Measurements from ENCODE around the gene STAMBPL1.
"Not testable (repeated sequence)": the region's sequence is repeated elsewhere in the genome, so short reads cannot be mapped to it uniquely, and the experiment has no call there.

STAMBPL1 gene

DNA sequence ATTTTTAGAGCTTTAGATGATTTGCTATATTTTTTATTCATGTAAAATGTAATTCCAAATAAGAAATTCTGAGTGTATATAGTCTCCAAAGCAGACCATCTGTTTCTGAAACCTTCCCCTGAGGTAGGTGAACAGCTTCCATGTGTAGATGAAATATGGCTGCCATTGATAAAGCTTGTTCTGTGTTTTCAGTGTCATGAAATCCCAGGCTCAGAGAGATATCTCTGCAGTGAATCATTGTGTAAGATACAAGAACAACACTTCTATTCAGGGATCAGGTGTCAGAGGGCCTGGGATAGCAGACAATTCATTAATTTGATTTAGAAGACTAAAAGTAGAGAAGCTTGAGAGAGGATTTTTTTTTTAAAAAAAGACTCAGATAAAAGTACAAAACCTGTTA, 43.5 kb downstream of the STAMBPL1 start:
- no peak for DNase-seq

GRCh38 chr10:88926566-88927415, 46.7 kb downstream of the STAMBPL1 start:
- no peak for DNase-seq

- no peak for DNase-seq
These were observed 47.3 kb downstream of the STAMBPL1 start for GRCh38 chr10:88927416-88927690.

- no peak for DNase-seq
These were observed 48.2 kb downstream of the STAMBPL1 start for GRCh38 chr10:88928254-88928653.

DNA sequence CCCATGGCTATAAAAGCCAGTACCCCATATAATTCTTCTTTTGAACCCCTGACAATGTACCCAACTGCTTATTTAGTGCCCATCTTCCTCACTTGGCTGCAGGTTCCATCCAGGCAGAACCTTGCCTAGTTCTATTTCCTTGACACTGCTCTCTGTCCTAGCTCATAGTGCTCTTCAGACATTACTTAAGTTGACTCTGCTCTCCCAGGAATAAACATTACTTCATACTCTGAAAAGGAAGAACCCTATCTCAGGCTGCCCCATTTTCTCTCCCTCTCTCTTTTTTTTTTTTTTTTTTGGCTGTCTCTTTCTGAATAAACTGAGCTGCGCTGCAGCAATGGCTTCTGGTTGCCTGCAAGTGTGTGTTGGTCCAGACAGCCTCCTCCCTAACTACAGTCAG, 51.5 kb downstream of the STAMBPL1 start:
- no peak for DNase-seq

GRCh38 chr10:88932029-88932428, 52.0 kb downstream of the STAMBPL1 start:
- not testable (repeated sequence) for DNase-seq

- DNase-seq, result peak; percentile 7
These were observed 52.7 kb downstream of the STAMBPL1 start for GRCh38 chr10:88932539-88933256.

DNA sequence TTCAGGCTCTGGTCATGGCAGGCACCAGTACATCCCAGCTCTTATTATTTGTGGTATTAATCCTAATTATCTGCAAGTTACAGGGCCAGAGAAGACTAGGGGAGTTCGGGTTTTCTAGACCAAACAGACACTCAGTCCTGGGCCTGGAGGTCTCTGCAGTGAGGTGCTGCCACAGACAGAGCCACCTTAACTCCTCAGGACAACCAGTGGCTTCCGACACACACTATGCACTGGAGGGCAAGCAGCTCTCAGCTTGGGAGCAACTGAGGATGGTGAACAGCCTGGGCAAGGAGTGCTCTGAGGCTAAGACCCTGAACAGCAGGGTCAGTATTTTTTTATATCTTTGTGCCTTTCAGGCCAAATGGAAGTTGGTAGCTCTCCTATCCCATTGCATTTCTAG, 53.5 kb downstream of the STAMBPL1 start:
- DNase-seq, result no peak

DNA sequence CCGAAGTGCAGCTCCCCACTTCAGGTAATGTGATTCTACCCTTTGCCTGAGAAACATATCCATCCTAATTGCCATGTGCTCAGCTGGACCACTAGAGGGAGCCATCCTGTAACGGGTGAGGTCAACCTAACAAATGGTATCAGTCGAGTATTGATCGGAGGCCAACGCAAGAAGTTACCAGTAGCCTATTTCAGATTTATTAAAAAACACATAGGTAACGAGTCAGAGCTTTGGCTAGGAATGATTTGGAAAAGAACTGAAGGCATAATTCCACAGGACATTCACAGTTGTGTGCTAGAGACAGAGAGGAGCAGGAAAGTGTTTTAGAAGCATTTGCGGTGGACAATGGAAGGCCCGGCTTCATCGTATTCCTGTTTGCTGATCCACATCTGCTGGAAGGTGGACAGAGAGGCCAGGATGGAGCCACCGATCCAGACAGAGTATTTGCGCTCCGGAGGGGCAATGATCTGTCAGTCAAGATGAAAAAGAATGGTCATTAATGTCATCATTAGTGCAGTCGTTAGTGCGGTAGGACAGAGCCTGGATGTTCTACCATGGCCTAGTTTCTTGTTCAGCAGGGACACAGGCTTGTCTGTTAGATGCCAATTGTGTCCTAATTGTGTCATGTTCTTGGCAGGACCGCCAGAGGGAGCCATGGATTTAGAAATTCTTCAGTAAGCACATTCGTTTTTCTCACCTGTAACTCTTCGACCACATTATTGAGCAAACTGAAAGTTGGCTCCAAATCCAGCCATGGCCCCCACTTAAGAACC, 55.0 kb downstream of the STAMBPL1 start:
- peak; percentile 55 for DNase-seq

DNA sequence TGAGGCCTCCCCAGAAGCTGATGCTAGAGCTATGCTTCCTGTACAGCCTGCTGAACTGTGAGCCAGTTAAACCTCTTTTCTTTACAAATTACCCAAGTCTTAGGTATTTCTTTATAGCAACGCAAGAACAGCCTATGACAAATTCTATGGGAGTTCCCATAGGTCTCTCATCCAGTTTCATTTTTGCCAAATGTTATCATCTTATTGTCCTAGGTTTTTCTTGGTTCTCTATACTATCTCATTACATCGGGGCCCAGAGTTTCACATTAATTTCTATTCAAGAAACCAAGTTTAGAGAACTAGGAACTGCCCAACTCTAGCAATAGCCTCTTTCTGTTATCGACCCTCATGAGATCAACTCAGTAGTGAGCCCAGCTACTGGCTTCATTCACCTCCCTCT, 56.6 kb downstream of the STAMBPL1 start:
- DNase-seq, result no peak

DNA sequence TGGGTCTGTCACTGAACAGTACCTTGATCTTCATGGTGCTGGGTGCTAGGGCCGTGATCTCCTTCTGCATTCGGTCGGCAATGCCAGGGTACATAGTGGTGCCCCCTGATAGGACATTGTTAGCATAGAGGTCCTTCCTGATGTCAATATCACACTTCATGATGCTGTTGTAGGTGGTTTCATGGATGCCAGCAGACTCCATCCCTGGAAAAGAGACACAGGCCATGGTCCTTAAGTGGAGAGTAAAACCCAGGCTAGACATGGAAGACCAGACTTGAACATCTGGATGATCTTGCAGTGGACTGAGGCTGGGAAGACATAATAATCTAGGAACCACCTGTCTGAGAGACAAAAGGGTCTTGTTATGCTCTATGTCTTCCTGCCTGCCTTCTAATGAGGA, 58.0 kb downstream of the STAMBPL1 start:
- no peak for DNase-seq

DNA sequence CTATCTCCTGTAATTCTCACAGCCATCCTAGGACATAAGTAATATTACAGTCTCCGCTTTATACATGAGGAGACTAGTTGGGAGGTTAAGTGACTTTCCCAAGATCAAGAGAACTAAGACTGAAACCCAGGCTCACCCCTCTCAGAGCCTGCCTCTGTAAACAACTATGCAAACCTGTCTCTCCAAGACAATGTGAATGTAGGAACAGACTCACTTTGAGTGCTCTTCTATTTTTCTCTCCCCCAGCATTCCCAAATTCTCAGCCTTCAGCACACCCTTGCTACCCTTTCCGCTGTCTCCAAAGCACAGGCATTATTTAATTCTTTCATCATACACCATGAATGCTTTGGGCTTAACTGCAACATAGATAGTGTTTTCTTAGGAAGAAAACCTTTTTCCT, 58.9 kb downstream of the STAMBPL1 start:
- no peak for DNase-seq

- no peak for DNase-seq
These were observed 61.0 kb downstream of the STAMBPL1 start for GRCh38 chr10:88941026-88941425.

DNA sequence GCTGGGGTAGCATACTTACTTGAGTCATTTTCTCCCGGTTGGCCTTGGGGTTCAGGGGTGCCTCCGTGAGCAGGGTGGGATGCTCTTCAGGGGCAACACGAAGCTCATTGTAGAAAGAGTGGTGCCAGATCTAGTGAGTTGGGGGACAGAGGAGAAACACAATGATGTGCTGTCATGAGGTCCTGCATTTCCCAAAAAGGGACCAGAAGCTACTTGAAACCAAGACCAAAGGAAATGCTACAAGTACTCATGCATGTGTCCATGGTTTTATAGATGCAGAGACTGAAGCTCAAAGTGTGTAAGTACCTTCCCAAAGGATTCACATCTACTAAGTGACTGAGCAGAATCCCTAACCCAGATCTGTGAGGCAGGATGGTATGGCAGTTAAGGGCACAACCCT, 63.7 kb downstream of the STAMBPL1 start:
- DNase-seq, result no peak

GRCh38 chr10:88944813-88945212, 64.8 kb downstream of the STAMBPL1 start:
- DNase-seq, result no peak

DNA sequence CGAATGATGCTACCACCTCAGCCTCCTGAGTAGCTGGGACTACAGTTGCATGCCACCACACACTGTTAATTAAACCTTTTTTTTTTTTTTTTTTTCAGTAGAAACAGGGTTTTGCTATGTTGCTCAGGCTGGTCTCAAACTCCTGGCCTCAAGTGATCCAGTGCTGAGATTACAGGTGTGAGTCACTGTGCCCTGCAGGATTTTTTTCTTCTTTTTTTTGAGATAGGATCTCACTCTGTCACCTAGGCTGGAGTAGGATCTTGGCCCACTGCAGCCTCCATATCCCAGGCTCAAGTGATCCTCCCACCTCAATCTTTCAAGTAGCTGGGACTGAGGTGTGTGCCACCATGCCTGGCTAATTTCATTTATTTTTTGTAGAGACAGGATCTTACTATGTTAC, 66.2 kb downstream of the STAMBPL1 start:
- DNase-seq, result no peak

GRCh38 chr10:88946965-88947590, 67.0 kb downstream of the STAMBPL1 start:
- no peak for DNase-seq

- DNase-seq, result no peak
These were observed 69.0 kb downstream of the STAMBPL1 start for GRCh38 chr10:88949051-88949450.

- DNase-seq, result no peak
These were observed 70.1 kb downstream of the STAMBPL1 start for GRCh38 chr10:88949912-88950837.

DNA sequence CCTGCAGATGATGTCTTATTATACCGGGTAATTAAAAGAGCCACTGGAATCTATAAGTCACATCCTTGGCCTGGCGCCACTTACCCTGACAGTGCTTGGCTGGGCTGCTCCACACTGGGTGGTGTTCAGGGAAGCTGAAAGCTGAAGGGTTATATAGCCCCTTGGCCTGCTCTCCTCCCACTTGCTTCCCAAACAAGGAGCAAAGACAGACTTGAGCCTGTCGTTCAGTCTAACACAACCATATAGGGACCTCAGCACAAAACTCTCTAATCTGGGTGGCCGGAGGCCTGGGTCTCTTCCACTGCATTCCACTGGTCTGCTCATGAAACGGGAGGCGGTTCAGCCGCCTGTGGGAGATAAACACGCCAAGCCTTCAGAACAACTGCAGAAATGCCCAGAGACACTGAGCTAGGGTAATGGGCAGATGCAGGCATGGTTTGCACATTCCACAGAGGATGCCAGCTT, 72.6 kb downstream of the STAMBPL1 start, which contains the start of gene ACTA2:
Gene ACTA2 (minus strand): TSS at position 127 of the 465 bp plus-strand sequence. CDS start 3,843 bp downstream, outside the sequence.
- no peak for DNase-seq

GRCh38 chr10:88953662-88954061, 73.6 kb downstream of the STAMBPL1 start:
- no peak for DNase-seq

Measured in activated effector memory CD4-positive, alpha-beta T cell treated with Interleukin-2 at 50 U/mL for 16 hours (primary cell).